H1 (cell line): ENCODE data around the gene KCTD2. TPM values are rescaled to one million over a fixed set of nuclear protein-coding genes. Genes with fewer than 3 reads are reported as not detected.

Source experiments
- CTCF ChIA-PET: fragments of 300-600 bp; sonication (Branson Sonifier 250); formaldehyde crosslinking; loops from one replicate; lab custom pipeline; 2021; ENCODE audit not compliant: partially characterized antibody; lab: Charles Lee
- POLR2A ChIA-PET: fragments of 300-600 bp; sonication (Branson Sonifier 250); formaldehyde crosslinking; loops from one replicate; lab custom pipeline; 2021; ENCODE audit warnings: inconsistent platforms; ENCODE audit not compliant: partially characterized antibody; lab: Charles Lee
- DNase-seq, 2 experiments: peaks; one replicate each; pipeline versions ENCODE4 v3.0.0 to v3.0.0-alpha.2; 2010 to 2022; ENCODE audit warnings: low spot score in 2 of 2, low read depth in 1 of 2, mixed read lengths in 1 of 2
- FAIRE-seq: peaks from 2 replicates; lab custom pipeline; 2011; peaks lifted over from hg19 to GRCh38; lab: Jason Lieb, UNC
- H2AFZ ChIP-seq: 2 replicates; pipeline ENCODE4 v1.8.1; 2012; ENCODE audit warnings: low read length, inconsistent platforms
- H2AK5ac ChIP-seq: 2 replicates; pipeline ENCODE4 v1.6.1; 2013; ENCODE audit warnings: low read depth, low read length
- H2BK120ac ChIP-seq: replicated peaks from 2 replicates; pipeline ENCODE3; 2013; ENCODE audit warnings: low read depth, low read length, inconsistent platforms
- H2BK12ac ChIP-seq: 2 replicates; pipeline ENCODE4 v1.6.1; 2013; ENCODE audit warnings: low read depth, low read length
- H2BK15ac ChIP-seq: 2 replicates; pipeline ENCODE4 v1.6.1; 2013; ENCODE audit warnings: low read length
- H2BK20ac ChIP-seq: 2 replicates; pipeline ENCODE4 v1.6.1; 2013; ENCODE audit warnings: low read length
- H2BK5ac ChIP-seq: 2 replicates; pipeline ENCODE4 v1.6.1; 2013; ENCODE audit warnings: low read depth, low read length
- H3K14ac ChIP-seq: 2 replicates; pipeline ENCODE4 v1.6.1; 2013; ENCODE audit warnings: inconsistent platforms; ENCODE audit not compliant: insufficient read length
- H3K18ac ChIP-seq: 2 replicates; pipeline ENCODE4 v1.6.1; 2013; ENCODE audit warnings: low read length; ENCODE audit errors: extremely low read depth
- H3K23ac ChIP-seq: 2 replicates; pipeline ENCODE4 v1.6.1; 2013; ENCODE audit warnings: inconsistent platforms; ENCODE audit not compliant: insufficient read length
- H3K23me2 ChIP-seq: 2 replicates; pipeline ENCODE4 v1.6.1; 2013; ENCODE audit warnings: low read depth, low read length
- H3K27ac ChIP-seq: 2 replicates; pipeline ENCODE4 v1.6.1; 2011; ENCODE audit warnings: low read depth, low read length, inconsistent platforms
- H3K27me3 ChIP-seq, 4 experiments: replicated peaks in 1 of 4; 1 replicate in 1 of 4; 2 replicates in 3 of 4; pipeline versions ENCODE4 v1.6.1 to v1.8.1; 2011 to 2013; ENCODE audit warnings: low read length in 3 of 4, mild to moderate bottlenecking in 3 of 4, inconsistent platforms in 2 of 4, mixed read lengths in 2 of 4, moderate library complexity in 1 of 4; ENCODE audit not compliant: control insufficient read depth in 3 of 4, insufficient read depth in 3 of 4; ENCODE audit errors: extremely low read depth in 1 of 4
- H3K36me3 ChIP-seq, 4 experiments: 2 replicates each; pipeline versions ENCODE4 v1.6.1 to v1.8.1; 2011 to 2013; ENCODE audit warnings: mild to moderate bottlenecking in 4 of 4, low read length in 3 of 4, moderate library complexity in 2 of 4, control low read depth in 1 of 4, inconsistent platforms in 1 of 4; ENCODE audit not compliant: insufficient read depth in 4 of 4, control insufficient read depth in 2 of 4
- H3K4ac ChIP-seq: replicated peaks from 2 replicates; pipeline ENCODE3; 2013; ENCODE audit warnings: low read length, low read depth, mixed read lengths, inconsistent platforms; ENCODE audit not compliant: insufficient read length
- H3K4me1 ChIP-seq, 4 experiments: replicated peaks in 1 of 4; 1 replicate in 1 of 4; 2 replicates in 3 of 4; pipeline versions ENCODE4 v1.6.1 to v1.8.1; 2011 to 2013; ENCODE audit warnings: low read length in 3 of 4, inconsistent platforms in 2 of 4, mixed read lengths in 1 of 4; ENCODE audit not compliant: insufficient read depth in 4 of 4, control insufficient read depth in 3 of 4
- H3K4me2 ChIP-seq, 2 experiments: 2 replicates each; pipeline versions ENCODE4 v1.6.1 to v1.8.1; 2011 to 2013; ENCODE audit warnings: low read depth in 2 of 2, low read length in 2 of 2, control low read depth in 1 of 2, inconsistent platforms in 1 of 2, mild to moderate bottlenecking in 1 of 2; ENCODE audit not compliant: insufficient read depth in 1 of 2
- H3K4me3 ChIP-seq, 4 experiments: fragments of 200-600, 300-600 bp in 1 of 4; sonication (generic), shearing (Covaris generic), sonication (Bioruptor Twin) in 1 of 4; 2 replicates each; pipeline versions ENCODE4 v1.5.1 to v1.8.1; 2011 to 2016; ENCODE audit warnings: low read length in 4 of 4, low read depth in 3 of 4, control low read depth in 2 of 4, inconsistent platforms in 2 of 4, mild to moderate bottlenecking in 2 of 4, mixed read lengths in 1 of 4, moderate library complexity in 1 of 4; ENCODE audit not compliant: insufficient read depth in 2 of 4; ENCODE audit errors: extremely low read depth in 1 of 4
- H3K56ac ChIP-seq: replicated peaks from 2 replicates; pipeline ENCODE3; 2013; ENCODE audit warnings: low read depth, mild to moderate bottlenecking, mixed read lengths, low read length, inconsistent platforms; ENCODE audit not compliant: insufficient read length
- H3K79me1 ChIP-seq: 2 replicates; pipeline ENCODE4 v1.6.1; 2013; ENCODE audit warnings: low read depth, low read length, control low read depth
- H3K79me2 ChIP-seq, 2 experiments: 2 replicates each; pipeline versions ENCODE4 v1.6.1 to v1.8.1; 2012 to 2013; ENCODE audit warnings: low read length in 2 of 2, mild to moderate bottlenecking in 2 of 2, inconsistent platforms in 1 of 2; ENCODE audit not compliant: insufficient read depth in 2 of 2, control insufficient read depth in 1 of 2
- H3K9ac ChIP-seq, 4 experiments: replicated peaks in 1 of 4; 1 replicate in 1 of 4; 2 replicates in 3 of 4; pipeline versions ENCODE4 v1.6.1 to v1.8.1; 2011 to 2013; ENCODE audit warnings: low read depth in 3 of 4, low read length in 3 of 4, control low read depth in 2 of 4, mild to moderate bottlenecking in 2 of 4, moderate library complexity in 2 of 4, inconsistent platforms in 1 of 4; ENCODE audit errors: extremely low read depth in 1 of 4
- H3K9me3 ChIP-seq, 2 experiments: 2 replicates each; pipeline versions ENCODE4 v1.6.1 to v1.8.1; 2012 to 2013; ENCODE audit warnings: mild to moderate bottlenecking in 2 of 2, moderate library complexity in 2 of 2, control low read depth in 1 of 2, inconsistent platforms in 1 of 2, low read depth in 1 of 2, low read length in 1 of 2, mixed read lengths in 1 of 2; ENCODE audit not compliant: insufficient read depth in 2 of 2
- H4K20me1 ChIP-seq, 2 experiments: replicated peaks in 1 of 2; 2 replicates each; pipeline versions ENCODE3 to v1.8.1; 2011 to 2013; ENCODE audit warnings: inconsistent platforms in 2 of 2, low read length in 2 of 2, mild to moderate bottlenecking in 1 of 2; ENCODE audit not compliant: insufficient read depth in 2 of 2, control insufficient read depth in 1 of 2
- H4K5ac ChIP-seq: 2 replicates; pipeline ENCODE4 v1.6.1; 2013; ENCODE audit warnings: low read length, low read depth, mixed read lengths, inconsistent platforms; ENCODE audit not compliant: insufficient read length
- H4K8ac ChIP-seq: 2 replicates; pipeline ENCODE4 v1.8.0; 2013; ENCODE audit warnings: mild to moderate bottlenecking, moderate library complexity, low read length, inconsistent platforms; ENCODE audit not compliant: insufficient read depth; ENCODE audit errors: extremely low read depth
- H4K91ac ChIP-seq: replicated peaks from 2 replicates; pipeline ENCODE3; 2013; ENCODE audit warnings: low read length, mixed read lengths, inconsistent platforms; ENCODE audit not compliant: insufficient read length
- ASH2L ChIP-seq: fragments of 200-600, 300-600 bp; sonication (generic); IDR thresholded peaks from one replicate; pipeline ENCODE4 v1.7.1; 2017; ENCODE audit warnings: low read length
- CBX5 ChIP-seq: fragments of 300-800, 300-1000 bp; sonication (generic); IDR thresholded peaks from 2 replicates; pipeline ENCODE4 v1.7.1; 2016; ENCODE audit warnings: antibody characterized with exemption, low read length, low read depth
- EP300 ChIP-seq, 2 experiments: IDR thresholded peaks; 1 replicate in 1 of 2; 2 replicates in 1 of 2; pipeline ENCODE4 v1.6.1; 2011 to 2012; ENCODE audit warnings: low read depth in 2 of 2, low read length in 2 of 2, mild to moderate bottlenecking in 2 of 2, borderline replicate concordance in 1 of 2, inconsistent platforms in 1 of 2, moderate library complexity in 1 of 2
- HDAC2 ChIP-seq, 2 experiments: fragments of 300-600 bp in 1 of 2; sonication (generic) in 1 of 2; IDR thresholded peaks; 2 replicates each; pipeline ENCODE4 v1.6.1; 2011 to 2012; ENCODE audit warnings: low read depth in 2 of 2, low read length in 2 of 2, mild to moderate bottlenecking in 2 of 2, moderate library complexity in 2 of 2, borderline replicate concordance in 1 of 2, inconsistent platforms in 1 of 2
- JUND ChIP-seq: IDR thresholded peaks from 2 replicates; pipeline ENCODE4 v1.6.1; 2011; ENCODE audit warnings: mild to moderate bottlenecking, improper control_type of control experiment, low read length
- POLR2A ChIP-seq, 2 experiments: IDR thresholded peaks; 1 replicate in 1 of 2; 2 replicates in 1 of 2; pipeline ENCODE4 v1.6.1; 2011; ENCODE audit warnings: low read depth in 2 of 2, low read length in 2 of 2, mild to moderate bottlenecking in 2 of 2; ENCODE audit errors: control extremely low read depth in 1 of 2
- RAD21 ChIP-seq, 2 experiments: IDR thresholded peaks in 1 of 2; conservative IDR thresholded peaks in 1 of 2; 2 replicates each; pipeline ENCODE4 v1.6.1; 2011; ENCODE audit warnings: low read depth in 2 of 2, low read length in 2 of 2, improper control_type of control experiment in 1 of 2, inconsistent platforms in 1 of 2, mild to moderate bottlenecking in 1 of 2, moderate library complexity in 1 of 2
- TEAD4 ChIP-seq: IDR thresholded peaks from 2 replicates; pipeline ENCODE4 v1.6.1; 2012; ENCODE audit warnings: low read depth, low read length, inconsistent platforms, mixed read lengths
- USF2 ChIP-seq: IDR thresholded peaks from 2 replicates; pipeline ENCODE4 v1.6.1; 2011; ENCODE audit warnings: low read length, improper control_type of control experiment
- WGBS, 2 experiments: shearing (Covaris generic) in 1 of 2; methylation state at CpG; one replicate each; pipeline versions ENCODE4 v1.1.6 to v1.1.7; 2013 to 2015; ENCODE audit warnings: low lambda C conversion rate in 2 of 2, mixed read lengths in 2 of 2, inconsistent platforms in 1 of 2, low coverage in 1 of 2, missing lambda C conversion rate in 1 of 2; ENCODE audit not compliant: insufficient replicate concordance in 2 of 2, insufficient coverage in 1 of 2, insufficient read length in 1 of 2; ENCODE audit errors: extremely low coverage in 1 of 2, missing lambda C conversion rate in 1 of 2; 5-methylcytosine and 5-hydroxymethylcytosine counted together
- polyA plus RNA-seq, 7 experiments: library from polyadenylated mRNA; depleted of rRNA in 3 of 7; stranded (reverse) in 5 of 7; unstranded in 2 of 7; fragments of >200 nt in 5 of 7; fragments of 200-250 nt in 2 of 7; gene quantifications; 1 replicate in 5 of 7; 2 replicates in 1 of 7; 4 replicates in 1 of 7; pipeline versions ENCODE4 v1.2.1 to v1.2.3, GENCODE V29; 2011 to 2013; ENCODE audit warnings: missing spikeins in 2 of 7, mixed read lengths in 2 of 7
- total RNA-seq: library from RNA; stranded (reverse); fragmentation: NEBNext Ultra II Directional; extraction: Animal tissue kit (Norgen Biotek cat#: 25700); gene quantifications from 2 replicates; pipeline ENCODE4 v1.2.1, GENCODE V29; 2021

Gene KCTD2
- total and polyA plus RNA-seq, 2 of the 8 experiments (the other 6 are each of a cell fraction or from before 2014, with no cell fraction given): 33.7 to 36.8 TPM

- no peak overlapping the region for H4K91ac ChIP-seq
- H3K4me1 ChIP-seq: peaks cover 0 to 3% (median 0%) of the 10 kb centered on the region in 4 experiments; a peak in 3 of 7 replicates
- no peak overlapping the region for H2BK12ac ChIP-seq
- 82% methylated on average over 7 of the region's 7 CpGs; no CpG with 5 or more reads in 1 of the 2 experiments for WGBS, 2 experiments
- FAIRE-seq (no peak), DNase-seq (no peak)
- no peak overlapping the region for H3K4ac ChIP-seq
- H2AK5ac ChIP-seq: no peak overlapping the region
- H4K5ac ChIP-seq: no peak overlapping the region
- H2BK5ac ChIP-seq: no peak overlapping the region
- H3K4me2 ChIP-seq: no peak overlapping the region
- ChIA-PET CTCF (interaction anchor here (0.6 to 2.1 kb wide), 8 partner anchors 12 to 142 kb away, joined by 3 to 9 read pairs (median 4); partner anchors contain the start of genes NT5C and SLC16A5), POLR2A (interaction anchor here (0.6 to 8.7 kb wide), 4 partner anchors 9 to 40 kb away, joined by 3 to 32 read pairs (median 4); partner anchors contain the start of gene SLC16A5)
- H3K23ac ChIP-seq: no peak overlapping the region
- no peaks in the 10 kb centered on the region for H3K27me3 ChIP-seq
- H3K36me3 ChIP-seq: peaks cover 0 to 9% (median 4%) of the 10 kb centered on the region in 4 experiments; a peak in 5 of 8 replicates
- no peak overlapping the region for H3K9ac ChIP-seq
- no peak overlapping the region for H3K18ac ChIP-seq
- H2AFZ ChIP-seq: no peak overlapping the region
- no peaks in the 10 kb centered on the region for H4K20me1 ChIP-seq
- H3K79me1 ChIP-seq: peaks cover 2% of the 10 kb centered on the region; the same call in 1 of the 2 replicates
- no peak overlapping the region for H2BK15ac ChIP-seq
- no peak overlapping the region for H3K4me3 ChIP-seq
- H3K23me2 ChIP-seq: no peaks in the 10 kb centered on the region
- no peak overlapping the region for H2BK120ac ChIP-seq
- H3K9me3 ChIP-seq: peaks cover 0 to 3% of the 10 kb centered on the region in 2 experiments; a peak in 2 of 4 replicates
- H4K8ac ChIP-seq: no peak overlapping the region
- no peak overlapping the region for H2BK20ac ChIP-seq
- TF ChIP-seq RAD21 (IDR thresholded peaks at IDR 0.05 in 1 of 2, conservative IDR thresholded peaks at IDR 0.05 in 1 of 2; ENCODE audit: low read depth in 2 of 2, low read length in 2 of 2) (no peak), HDAC2 (IDR thresholded peaks at IDR 0.05; ENCODE audit: borderline replicate concordance in 1 of 2, low read depth in 2 of 2, low read length in 2 of 2) (no peak), TEAD4 (no peak), CBX5 (no peak), POLR2A (IDR thresholded peaks at IDR 0.05; ENCODE audit: control extremely low read depth in 1 of 2, low read depth in 2 of 2, low read length in 2 of 2) (no peak), ASH2L (no peak), EP300 (IDR thresholded peaks at IDR 0.05; ENCODE audit: borderline replicate concordance in 1 of 2, low read depth in 2 of 2, low read length in 2 of 2) (no peak), USF2 (no peak), JUND (no peak)
- H3K14ac ChIP-seq: no peak overlapping the region
- H3K56ac ChIP-seq: no peak overlapping the region
- no peaks in the 10 kb centered on the region for H3K79me2 ChIP-seq
- H3K27ac ChIP-seq: no peak overlapping the region
These were observed 51.8 kb downstream of the KCTD2 start for GRCh38 chr17:75098861-75099260.
